Smooth muscle cell (in vitro differentiated cells): ENCODE data around the gene SPRR1B. TPM values are rescaled to one million over a fixed set of nuclear protein-coding genes. Genes with fewer than 3 reads are reported as not detected.

Source experiments
- DNase-seq: peaks from one replicate; lab custom pipeline; 2025; ENCODE audit not compliant: unreplicated experiment; lab: John Stamatoyannopoulos, UW
- H2AFZ ChIP-seq: fragments of 200-600 bp; sonication (generic); 2 replicates; pipeline ENCODE4 v1.6.0; 2016; ENCODE audit warnings: antibody characterized with exemption, low read depth, mild to moderate bottlenecking
- H3F3A ChIP-seq: fragments of 200-600 bp; sonication (generic); 2 replicates; pipeline ENCODE4 v1.6.0; 2017; ENCODE audit warnings: antibody characterized with exemption, low read depth
- H3K27ac ChIP-seq: fragments of 200-600 bp; sonication (generic); 2 replicates; pipeline ENCODE4 v1.5.1; 2016; ENCODE audit warnings: low read depth, mild to moderate bottlenecking
- H3K27me3 ChIP-seq: fragments of 200-600 bp; sonication (generic); 2 replicates; pipeline ENCODE4 v1.6.1; 2016; ENCODE audit warnings: low read depth, mild to moderate bottlenecking
- H3K36me3 ChIP-seq: fragments of 200-600 bp; sonication (generic); 2 replicates; pipeline ENCODE4 v1.5.1; 2016; ENCODE audit warnings: low read depth
- H3K4me1 ChIP-seq: fragments of 200-600 bp; sonication (generic); 2 replicates; pipeline ENCODE4 v1.5.1; 2016; ENCODE audit warnings: low read depth
- H3K4me2 ChIP-seq: fragments of 200-600 bp; sonication (generic); 2 replicates; pipeline ENCODE4 v1.6.0; 2016; ENCODE audit warnings: mild to moderate bottlenecking
- H3K4me3 ChIP-seq: fragments of 200-600 bp; sonication (generic); 2 replicates; pipeline ENCODE4 v1.5.1; 2016; ENCODE audit warnings: mild to moderate bottlenecking
- H3K79me2 ChIP-seq: fragments of 200-600 bp; sonication (generic); 2 replicates; pipeline ENCODE4 v1.6.0; 2016; ENCODE audit warnings: low read depth, mild to moderate bottlenecking
- H3K9ac ChIP-seq: fragments of 200-600 bp; sonication (generic); 2 replicates; pipeline ENCODE4 v1.6.0; 2016; ENCODE audit warnings: low read depth
- H3K9me3 ChIP-seq: fragments of 200-600 bp; sonication (generic); replicated peaks from 2 replicates; pipeline ENCODE4 v1.5.1; 2016; ENCODE audit warnings: low read depth
- H4K20me1 ChIP-seq: fragments of 200-600 bp; sonication (generic); 2 replicates; pipeline ENCODE4 v1.6.0; 2016; ENCODE audit warnings: low read depth
- CTCF ChIP-seq: fragments of 200-600 bp; sonication (generic); IDR thresholded peaks from 2 replicates; pipeline ENCODE4 v1.5.1; 2017; ENCODE audit warnings: borderline replicate concordance, mild to moderate bottlenecking, antibody characterized with exemption; ENCODE audit not compliant: insufficient read depth, poor library complexity, severe bottlenecking
- WGBS: methylation state at CpG from one replicate; pipeline ENCODE4 v1.1.7; 2016; ENCODE audit warnings: low lambda C conversion rate; 5-methylcytosine and 5-hydroxymethylcytosine counted together
- polyA plus RNA-seq: library from polyadenylated mRNA; unstranded; fragments of >200 nt; fragmentation: Nextera tagmentation; extraction: Ambion mirVana; gene quantifications from 2 replicates; pipeline ENCODE4 v1.2.1, GENCODE V29; 2016
- total RNA-seq: library from RNA; depleted of rRNA; stranded (reverse); fragments of >200 nt; gene quantifications from 2 replicates; pipeline ENCODE4 v1.2.3, GENCODE V29; 2014

Gene SPRR1B
- total and polyA plus RNA-seq, 2 experiments from 2014 or later: 46.5 to 82.8 TPM

GRCh38 chr1:152996633-152997400 lies 34.2 kb upstream of the SPRR1B start:
- no peaks in the 10 kb centered on the region for H3K9me3 ChIP-seq
- no peak overlapping the region for H3K4me2 ChIP-seq
- H4K20me1 ChIP-seq: no peaks in the 10 kb centered on the region
- H3K27me3 ChIP-seq: no peaks in the 10 kb centered on the region
- no peak overlapping the region for H3K4me3 ChIP-seq
- H3K4me1 ChIP-seq: no peaks in the 10 kb centered on the region
- no peak overlapping the region for H3K9ac ChIP-seq
- no peak overlapping the region for H3K27ac ChIP-seq
- no peak for DNase-seq
- TF ChIP-seq CTCF: no peak
- WGBS: 42% methylated on average over 5 of the region's 5 CpGs
- H3F3A ChIP-seq: no peaks in the 10 kb centered on the region
- no peak overlapping the region for H2AFZ ChIP-seq
- H3K36me3 ChIP-seq: no peaks in the 10 kb centered on the region
- H3K79me2 ChIP-seq: no peaks in the 10 kb centered on the region

DNA sequence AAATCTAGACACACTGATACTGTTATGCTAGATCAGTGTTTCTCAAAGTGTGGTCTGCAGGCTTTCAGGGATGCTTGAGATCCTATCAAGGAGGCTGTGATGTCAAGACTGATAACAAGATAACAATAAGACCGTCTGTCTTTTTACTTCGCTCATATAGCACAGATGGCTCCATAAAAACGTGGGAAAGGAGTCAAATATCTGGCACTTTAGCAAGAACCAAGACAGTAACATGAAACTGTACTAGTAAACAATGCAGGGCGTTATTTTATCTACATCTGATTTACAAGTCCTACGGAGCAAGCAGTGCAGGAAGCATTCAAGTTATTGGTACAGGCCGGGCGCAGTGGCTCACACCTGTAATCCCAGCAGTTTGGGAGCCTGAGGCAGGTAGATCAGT lies 33.1 kb upstream of the SPRR1B start:
- Histone ChIP-seq H3K27ac (no peak overlapping the region), H3K9me3 (no peaks in the 10 kb centered on the region), H3K4me3 (no peak overlapping the region), H3K9ac (no peak overlapping the region), H3K36me3 (no peaks in the 10 kb centered on the region), H3K79me2 (no peaks in the 10 kb centered on the region), H3F3A (no peaks in the 10 kb centered on the region), H3K4me2 (no peak overlapping the region), H3K27me3 (no peaks in the 10 kb centered on the region), H4K20me1 (no peaks in the 10 kb centered on the region), H2AFZ (no peak overlapping the region), H3K4me1 (no peaks in the 10 kb centered on the region)
- DNase-seq: no peak
- no peak for TF ChIP-seq CTCF
- WGBS: 52% methylated on average over 7 of the region's 7 CpGs

- no peaks in the 10 kb centered on the region for H3K79me2 ChIP-seq
- no peak overlapping the region for H3K9ac ChIP-seq
- no peaks in the 10 kb centered on the region for H3K4me1 ChIP-seq
- no peak for TF ChIP-seq CTCF
- no peak overlapping the region for H3K4me2 ChIP-seq
- H3K27ac ChIP-seq: no peak overlapping the region
- no peaks in the 10 kb centered on the region for H3F3A ChIP-seq
- H4K20me1 ChIP-seq: no peaks in the 10 kb centered on the region
- H3K27me3 ChIP-seq: no peaks in the 10 kb centered on the region
- no peak overlapping the region for H3K4me3 ChIP-seq
- H3K36me3 ChIP-seq: no peaks in the 10 kb centered on the region
- no peak overlapping the region for H2AFZ ChIP-seq
- DNase-seq: no peak
- H3K9me3 ChIP-seq: no peaks in the 10 kb centered on the region
- WGBS: 71% methylated on average over 4 of the region's 4 CpGs
Measured at GRCh38 chr1:152998476-152998875, 32.5 kb upstream of the SPRR1B start.

- Histone ChIP-seq H3K4me2 (no peak overlapping the region), H3K27me3 (no peaks in the 10 kb centered on the region), H3K9me3 (no peaks in the 10 kb centered on the region), H3K4me1 (no peaks in the 10 kb centered on the region), H3F3A (no peaks in the 10 kb centered on the region), H4K20me1 (no peaks in the 10 kb centered on the region), H2AFZ (no peak overlapping the region), H3K27ac (no peak overlapping the region), H3K4me3 (no peak overlapping the region), H3K79me2 (no peaks in the 10 kb centered on the region), H3K36me3 (no peaks in the 10 kb centered on the region), H3K9ac (no peak overlapping the region)
- no peak for DNase-seq
- no peak for TF ChIP-seq CTCF
- WGBS: 60% methylated on average over 6 of the region's 6 CpGs
Measured at GRCh38 chr1:152999818-153000217, 31.2 kb upstream of the SPRR1B start.
